GM21825 (cell line): ENCODE results near the gene CYFIP2.
A peak's percentile ranks its signal among the peaks of the same experiment; 100 is the strongest.
"Not testable (repeated sequence)": the region's sequence is repeated elsewhere in the genome, so short reads cannot be mapped to it uniquely, and the experiment has no call there.

Source experiments
- ATAC-seq: cut with Tn5 transposase; IDR thresholded peaks from one replicate; pipeline ENCODE4 v1.9.1; 2021; ENCODE audit warnings: mild to moderate bottlenecking, moderate library complexity; ENCODE audit not compliant: unreplicated experiment

CYFIP2 gene

GRCh38 chr5:157265714-157266285, at the start of gene CYFIP2:
TSS of gene CYFIP2 (plus strand) at chr5:157266123. CDS start at chr5:157285362, 19,239 bp downstream.
- ATAC-seq, result peak; percentile 82

GRCh38 chr5:157216391-157217142, 49.4 kb upstream of the CYFIP2 start:
- ATAC-seq, result no peak

GRCh38 chr5:157217289-157218024, 48.5 kb upstream of the CYFIP2 start:
- no peak for ATAC-seq

DNA sequence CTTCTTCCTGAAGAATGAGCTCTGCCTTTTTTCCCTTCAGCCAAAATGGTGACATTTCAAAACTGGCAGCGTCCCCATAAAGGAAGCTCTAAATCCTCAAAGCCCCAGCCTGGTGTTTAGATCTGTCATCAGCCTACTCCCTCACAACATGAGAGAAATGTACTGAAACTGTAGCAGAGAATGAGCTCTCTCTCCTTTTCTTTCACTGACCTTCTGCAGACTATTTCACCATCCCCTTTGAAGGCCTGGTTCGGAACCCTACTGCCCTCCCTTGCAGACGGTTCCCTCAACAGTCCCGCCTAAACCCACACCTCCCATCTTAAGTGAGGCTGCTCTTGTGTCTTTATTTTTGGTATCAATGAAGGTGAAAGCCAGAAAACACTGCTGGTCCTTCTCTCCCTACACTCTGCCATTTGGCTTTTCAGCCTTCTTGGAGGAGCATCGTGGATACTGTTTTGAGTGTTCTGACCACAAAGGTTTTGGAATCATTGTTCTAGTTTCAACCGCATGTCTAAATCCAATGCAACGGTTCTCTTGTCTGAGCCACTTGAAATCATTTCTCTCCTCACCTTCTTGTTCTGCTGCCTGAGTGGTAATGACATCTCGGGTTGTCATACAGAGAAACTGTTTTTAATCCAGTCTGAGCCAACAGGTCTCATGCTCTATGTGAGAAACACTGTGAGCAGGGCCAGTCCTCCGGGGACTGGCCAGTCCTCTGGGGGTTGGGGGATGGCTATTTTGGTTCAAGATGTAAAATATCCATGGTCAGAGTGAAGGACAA, 46.2 kb upstream of the CYFIP2 start:
- ATAC-seq, result peak; percentile 39

- no peak for ATAC-seq
These were observed 44.0 kb upstream of the CYFIP2 start for GRCh38 chr5:157221959-157222358.

- no peak for ATAC-seq
These were observed 43.3 kb upstream of the CYFIP2 start for GRCh38 chr5:157222506-157223230.

DNA sequence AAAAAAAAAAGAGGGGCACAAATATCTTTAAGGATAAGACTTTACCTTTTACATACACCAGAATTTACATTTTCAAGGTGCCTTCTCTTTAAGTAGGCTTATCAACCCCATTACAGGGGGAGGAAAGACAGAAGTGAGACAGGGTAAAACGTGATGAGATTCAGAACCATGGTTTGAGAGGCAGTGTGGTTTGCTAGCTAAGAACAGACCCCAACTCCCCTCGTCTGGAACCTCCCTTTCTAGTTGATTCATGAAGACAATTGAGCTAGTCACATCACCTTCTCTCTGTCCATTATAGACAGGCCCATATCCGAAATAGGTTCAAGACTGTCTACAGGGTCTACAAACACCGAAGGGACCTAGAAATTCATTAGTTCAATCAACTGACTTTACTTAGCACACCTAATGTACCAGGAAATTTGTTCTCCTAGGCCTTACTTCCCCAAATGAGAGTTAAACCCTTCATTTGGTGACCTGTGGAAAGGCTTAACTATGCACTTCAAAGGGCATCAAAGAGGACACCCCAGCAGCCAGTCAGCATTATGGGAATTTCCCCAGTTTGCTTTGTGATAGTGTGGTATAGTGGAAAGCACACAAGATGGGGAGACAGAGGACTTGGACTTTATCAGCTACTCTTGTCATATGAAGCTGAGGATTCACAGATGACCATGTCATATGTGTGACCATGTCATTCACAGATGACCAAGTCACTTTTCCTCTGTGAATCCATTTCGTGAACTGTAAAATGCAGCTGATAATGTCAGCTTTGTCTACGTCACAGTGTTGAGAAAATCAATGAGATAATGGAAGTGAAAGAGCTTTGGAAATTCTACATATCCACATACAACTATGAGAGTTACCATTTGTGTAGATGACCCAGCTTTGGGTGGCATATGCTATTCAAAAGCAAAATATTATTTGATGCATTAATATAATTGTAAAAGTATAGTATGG, 40.2 kb upstream of the CYFIP2 start:
- no peak for ATAC-seq

DNA sequence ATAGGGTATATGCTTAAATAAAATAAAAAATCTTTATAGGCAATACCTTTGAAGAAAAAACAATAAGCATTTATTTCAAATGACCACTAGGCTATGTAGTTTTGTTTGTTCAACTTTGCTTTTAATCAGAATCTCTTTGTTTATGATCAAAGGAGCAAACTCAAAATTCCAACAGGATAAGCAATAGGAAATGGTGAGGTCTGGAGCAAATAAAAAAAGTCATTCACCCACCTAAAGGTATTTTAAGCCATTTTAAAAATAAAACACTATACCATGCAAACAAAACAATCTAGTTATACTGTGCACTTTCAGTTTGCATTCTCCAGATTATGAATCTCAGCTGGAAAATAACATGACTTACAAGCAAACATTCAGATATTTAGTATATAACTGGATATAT, 35.3 kb upstream of the CYFIP2 start:
- ATAC-seq, result no peak

DNA sequence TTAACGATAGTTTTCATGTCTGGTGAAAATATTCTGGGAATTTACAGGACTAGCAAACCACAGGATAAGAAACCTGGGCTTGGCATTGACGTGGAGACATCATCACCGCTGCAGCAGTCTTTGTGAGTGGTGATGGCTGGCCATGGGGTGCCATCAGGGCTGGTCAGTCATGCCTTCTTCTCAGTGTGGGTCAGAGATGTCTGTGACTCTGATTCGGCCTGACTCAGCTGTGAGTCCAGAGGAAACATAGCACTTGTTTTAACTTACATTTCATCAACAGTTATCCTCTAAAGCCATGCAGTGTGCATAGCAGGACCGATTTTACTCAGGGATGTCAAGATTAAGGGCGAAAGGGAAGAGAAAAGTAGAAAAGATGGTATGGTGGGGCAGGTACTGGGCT, 33.2 kb upstream of the CYFIP2 start:
- no peak for ATAC-seq

DNA sequence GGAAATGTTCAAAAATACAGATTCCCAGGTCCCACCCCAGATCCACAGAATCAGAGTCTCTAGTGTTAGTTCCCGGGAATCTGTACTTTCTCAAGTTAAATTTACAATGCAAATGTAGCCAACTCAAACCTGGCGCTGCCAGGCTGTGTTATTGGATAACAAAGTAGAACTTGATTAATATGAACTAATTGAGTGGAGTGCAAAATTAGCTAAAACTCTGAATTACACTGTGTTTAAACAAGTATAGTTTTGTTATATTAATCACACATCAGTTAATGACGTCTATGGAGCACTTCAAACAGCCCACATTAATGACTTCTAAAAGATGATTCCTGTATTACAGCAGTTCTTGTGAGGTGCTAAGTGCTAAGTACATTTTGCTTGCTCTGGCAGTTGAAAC, 32.4 kb upstream of the CYFIP2 start:
- ATAC-seq, result no peak

DNA sequence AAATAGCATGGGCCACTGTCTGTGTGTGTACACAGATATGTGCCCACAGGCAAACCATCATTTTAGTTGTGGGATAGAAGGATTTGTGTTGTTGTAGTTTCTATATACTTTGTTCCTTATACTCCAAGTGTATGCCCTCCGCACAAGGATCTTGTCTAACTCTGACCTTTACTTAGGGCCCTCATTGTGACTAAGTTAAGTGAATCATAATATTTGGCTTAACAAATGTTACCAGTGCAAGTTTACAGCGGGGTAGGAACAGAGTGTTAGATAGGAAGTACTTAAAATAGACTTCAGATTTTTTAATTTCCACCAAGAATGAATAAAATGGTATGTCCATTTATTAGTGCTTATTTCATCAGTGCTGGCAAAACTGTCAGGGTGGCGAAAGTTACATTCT, 29.5 kb upstream of the CYFIP2 start:
- no peak for ATAC-seq

GRCh38 chr5:157241483-157241882, 24.4 kb upstream of the CYFIP2 start:
- ATAC-seq, result no peak

DNA sequence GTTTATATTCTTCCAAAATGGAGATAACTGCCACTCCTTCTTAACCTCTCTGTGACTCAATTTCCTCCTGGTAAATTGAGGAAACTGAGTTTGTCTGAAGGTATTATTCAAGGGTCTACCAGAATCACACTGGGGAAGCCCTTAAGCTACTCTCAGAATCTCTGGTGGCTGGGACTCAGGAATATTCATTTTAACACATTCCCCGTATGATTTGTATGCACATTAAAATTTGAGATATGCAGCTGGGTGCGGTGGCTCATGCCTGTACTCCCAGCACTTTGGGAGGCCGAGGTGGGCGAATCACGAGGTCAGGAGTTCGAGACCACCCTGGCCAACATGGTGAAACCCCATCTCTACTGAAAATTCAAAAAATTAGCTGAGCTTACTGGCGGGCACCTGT, 21.2 kb upstream of the CYFIP2 start:
- not testable (repeated sequence) for ATAC-seq

GRCh38 chr5:157245476-157245875, 20.4 kb upstream of the CYFIP2 start:
- no peak for ATAC-seq

DNA sequence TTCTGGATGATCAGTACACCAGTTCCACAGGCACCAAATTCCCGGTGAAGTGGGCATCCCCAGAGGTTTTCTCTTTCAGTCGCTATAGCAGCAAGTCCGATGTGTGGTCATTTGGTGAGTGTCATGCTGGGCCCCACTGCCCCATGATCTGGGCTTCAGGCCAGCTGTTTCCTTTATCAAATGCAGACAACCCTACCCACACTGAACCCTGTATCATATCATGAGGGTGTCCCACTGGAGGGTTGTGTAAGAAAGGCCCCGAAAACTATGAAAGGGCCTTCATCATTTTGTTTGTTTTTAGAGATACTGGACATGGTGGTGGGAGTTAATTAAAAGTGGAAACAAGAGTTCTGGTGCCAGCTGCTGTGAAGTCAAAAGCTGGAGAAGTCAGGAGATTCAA, 20.0 kb upstream of the CYFIP2 start:
- ATAC-seq, result no peak

- no peak for ATAC-seq
These were observed 18.7 kb upstream of the CYFIP2 start for GRCh38 chr5:157247267-157247666.

GRCh38 chr5:157248821-157249470, 17.0 kb upstream of the CYFIP2 start:
- no peak for ATAC-seq

DNA sequence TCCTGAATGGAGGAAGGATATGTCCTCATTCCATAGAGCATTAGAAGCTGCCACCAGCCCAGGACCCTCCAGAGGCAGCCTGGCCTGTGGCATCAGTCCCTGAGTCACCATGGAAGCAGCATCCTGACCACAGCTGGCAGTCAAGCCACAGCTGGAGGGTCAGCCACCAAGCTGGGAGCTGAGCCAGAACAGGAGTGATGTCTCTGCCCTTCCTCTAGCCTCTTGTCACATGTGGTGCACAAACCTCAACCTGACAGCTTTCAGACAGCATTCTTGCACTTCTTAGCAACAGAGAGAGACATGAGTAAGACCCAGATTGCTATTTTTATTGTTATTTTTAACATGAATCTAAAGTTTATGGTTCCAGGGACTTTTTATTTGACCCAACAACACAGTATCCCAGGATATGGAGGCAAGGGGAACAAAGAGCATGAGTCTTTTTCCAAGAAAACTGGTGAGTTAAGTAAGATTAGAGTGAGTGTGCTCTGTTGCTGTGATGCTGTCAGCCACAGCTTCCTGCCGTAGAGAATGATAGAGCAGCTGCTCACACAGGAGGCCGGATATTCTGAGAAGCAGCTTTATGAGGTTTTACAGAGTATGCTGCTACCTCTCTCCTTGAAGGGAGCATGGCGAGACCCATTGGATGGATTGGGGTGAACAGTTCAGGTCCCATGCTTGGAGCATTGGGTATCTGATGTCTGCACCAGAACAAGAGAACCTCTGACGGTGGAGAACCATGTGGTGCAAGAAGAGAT, 13.0 kb upstream of the CYFIP2 start:
- peak; percentile 93 for ATAC-seq
